ENCODE data around the gene MYO1A. TPM values are rescaled to one million over a fixed set of nuclear protein-coding genes. Genes with fewer than 3 reads are reported as not detected.

The MYO1A gene
- polyA plus RNA-seq, 1 of the 3 experiments (the other 2 are of a cell fraction) = not detected

DNA sequence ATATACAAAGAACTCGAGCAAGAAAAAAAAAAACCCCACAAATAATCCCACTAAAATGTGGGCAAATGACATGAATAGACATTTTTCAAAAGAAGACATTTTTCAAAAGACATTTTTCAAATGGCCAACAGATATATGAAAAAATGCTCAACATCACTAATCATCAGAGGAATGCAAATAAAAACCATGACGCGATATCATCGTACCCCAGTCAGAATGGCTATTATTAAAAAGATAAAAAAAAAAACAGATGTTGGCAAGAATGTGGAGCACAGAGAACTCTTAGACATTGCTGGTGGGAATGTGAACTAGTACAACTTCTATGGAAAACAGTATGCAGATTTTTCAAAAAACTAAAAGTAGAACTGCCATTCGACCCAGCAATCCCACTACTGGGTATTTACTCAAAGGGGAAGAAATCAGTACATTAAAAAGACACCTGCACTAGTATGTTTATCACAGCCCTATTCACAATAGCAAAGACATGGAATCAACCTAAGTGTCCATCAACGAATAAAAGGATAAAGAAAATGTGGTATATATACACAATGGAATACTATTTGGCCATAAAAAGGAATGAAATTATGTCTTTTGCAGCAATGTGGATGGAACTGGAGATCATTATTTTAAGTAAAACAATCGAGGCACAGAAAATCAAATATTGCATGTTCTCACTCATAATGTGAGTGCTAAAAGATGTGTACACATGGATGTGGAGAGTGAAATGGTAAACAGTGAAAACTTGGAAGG is 59.9 kb downstream of the MYO1A start:
- H3K27ac ChIP-seq (ENCODE audit: low read depth in 2 of 2, low read length in 1 of 2) = no peak overlapping the region
- no peak overlapping the region for H3K9ac ChIP-seq
- DNase-seq = no peak
- no peak overlapping the region for H2AFZ ChIP-seq (ENCODE audit: low read depth)
- peaks cover 0 to 2% of the 10 kb centered on the region in 2 experiments; a peak in 2 of 4 replicates for H3K4me1 ChIP-seq (ENCODE audit: control insufficient read depth in 1 of 2, insufficient read depth in 2 of 2, low read depth in 1 of 2, low read length in 1 of 2)
- no peaks in the 10 kb centered on the region for H3K9me2 ChIP-seq
- 52% methylated on average over 7 of the region's 7 CpGs for WGBS (ENCODE audit: low lambda C conversion rate)
- H3F3A ChIP-seq (replicated peaks; ENCODE audit: insufficient read depth) = no peaks in the 10 kb centered on the region
- CTCF ChIA-PET = interaction anchor here (0.5 to 4.2 kb wide), 4 partner anchors 10 to 1273 kb away, joined by 3 to 69 read pairs (median 4); partner anchors contain the start of gene ZBTB39
- no peak overlapping the region for H3K4me2 ChIP-seq
- POLR2A ChIA-PET = no interaction called here
- H4K20me1 ChIP-seq (ENCODE audit: insufficient read depth) = no peaks in the 10 kb centered on the region
- H3K79me2 ChIP-seq (ENCODE audit: insufficient read depth) = no peaks in the 10 kb centered on the region
- no peaks in the 10 kb centered on the region for H3K36me3 ChIP-seq (replicated peaks in 1 of 2; ENCODE audit: control insufficient read depth in 1 of 2, insufficient read depth in 2 of 2, low read length in 1 of 2)
- no peaks in the 10 kb centered on the region for H3K9me3 ChIP-seq
- H3K27me3 ChIP-seq (ENCODE audit: insufficient read depth) = no peaks in the 10 kb centered on the region
- TF ChIP-seq TAF1 (IDR thresholded peaks at IDR 0.05; ENCODE audit: borderline replicate concordance, low read depth, low read length) = no peak
- no peak for TF ChIP-seq ELF1 (IDR thresholded peaks at IDR 0.05)
- TF ChIP-seq RXRA (IDR thresholded peaks at IDR 0.05; ENCODE audit: borderline replicate concordance, low read depth) = no peak
- no peak for TF ChIP-seq TCF12 (IDR thresholded peaks at IDR 0.05)
- TF ChIP-seq MXI1 (IDR thresholded peaks at IDR 0.05; ENCODE audit: low read depth, low read length) = no peak
- TF ChIP-seq, protein P1, sequence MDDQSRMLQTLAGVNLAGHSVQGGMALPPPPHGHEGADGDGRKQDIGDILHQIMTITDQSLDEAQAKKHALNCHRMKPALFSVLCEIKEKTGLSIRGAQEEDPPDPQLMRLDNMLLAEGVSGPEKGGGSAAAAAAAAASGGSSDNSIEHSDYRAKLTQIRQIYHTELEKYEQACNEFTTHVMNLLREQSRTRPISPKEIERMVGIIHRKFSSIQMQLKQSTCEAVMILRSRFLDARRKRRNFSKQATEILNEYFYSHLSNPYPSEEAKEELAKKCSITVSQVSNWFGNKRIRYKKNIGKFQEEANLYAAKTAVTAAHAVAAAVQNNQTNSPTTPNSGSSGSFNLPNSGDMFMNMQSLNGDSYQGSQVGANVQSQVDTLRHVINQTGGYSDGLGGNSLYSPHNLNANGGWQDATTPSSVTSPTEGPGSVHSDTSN (IDR thresholded peaks at IDR 0.05) = no peak
- no peak for TF ChIP-seq EP300 (IDR thresholded peaks at IDR 0.05; ENCODE audit: borderline replicate concordance in 1 of 2, low read depth in 1 of 2, low read length in 1 of 2)
- TF ChIP-seq NFIC (IDR thresholded peaks at IDR 0.05; ENCODE audit: borderline replicate concordance) = no peak
- no peak for TF ChIP-seq FOXJ3 (CRISPR knock-in tag; IDR thresholded peaks at IDR 0.05)
- no peak for TF ChIP-seq RAD21 (IDR thresholded peaks at IDR 0.05; ENCODE audit: low read length)
- TF ChIP-seq SMC3 (IDR thresholded peaks at IDR 0.05; ENCODE audit: low read depth, low read length) = no peak
- H3K4me3 ChIP-seq (ENCODE audit: low read depth in 2 of 2, low read length in 1 of 2) = no peak overlapping the region

DNA sequence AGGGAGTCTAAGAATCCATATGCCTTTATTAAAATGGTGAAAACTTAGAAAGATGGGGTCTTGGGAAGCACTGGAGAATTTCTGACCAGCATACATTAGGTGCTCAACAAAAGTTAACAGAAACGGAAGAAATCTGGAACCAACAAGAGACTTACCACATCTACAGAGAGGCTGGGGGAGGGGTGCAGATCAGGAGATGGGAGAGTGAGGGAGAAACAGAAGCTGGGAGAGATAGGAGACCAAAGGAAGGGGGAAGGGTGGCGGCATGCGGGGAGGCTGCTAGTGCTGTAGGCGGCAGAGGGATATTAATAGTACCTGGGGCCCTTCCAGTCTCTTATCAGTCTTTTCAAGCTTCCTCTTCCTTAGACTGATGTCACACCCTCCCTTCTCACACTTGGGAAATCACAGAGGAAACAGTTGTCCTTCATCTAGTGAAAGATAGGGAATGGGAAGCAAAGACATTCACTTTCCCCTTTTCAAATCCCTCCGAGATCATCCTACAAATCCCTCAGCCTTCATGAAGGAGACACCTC is 61.7 kb downstream of the MYO1A start:
- Histone ChIP-seq H3K27ac (ENCODE audit: low read depth in 2 of 2, low read length in 1 of 2) (no peak overlapping the region), H3K4me3 (ENCODE audit: low read depth in 2 of 2, low read length in 1 of 2) (no peak overlapping the region), H3K36me3 (replicated peaks in 1 of 2; ENCODE audit: control insufficient read depth in 1 of 2, insufficient read depth in 2 of 2, low read length in 1 of 2) (no peaks in the 10 kb centered on the region), H3K79me2 (ENCODE audit: insufficient read depth) (no peaks in the 10 kb centered on the region), H3K9me3 (no peaks in the 10 kb centered on the region), H3K4me2 (no peak overlapping the region), H3K4me1 (ENCODE audit: control insufficient read depth in 1 of 2, insufficient read depth in 2 of 2, low read depth in 1 of 2, low read length in 1 of 2) (peaks cover 0 to 2% of the 10 kb centered on the region in 2 experiments; a peak in 2 of 4 replicates), H3F3A (replicated peaks; ENCODE audit: insufficient read depth) (no peaks in the 10 kb centered on the region), H3K9me2 (no peaks in the 10 kb centered on the region), H3K27me3 (ENCODE audit: insufficient read depth) (no peaks in the 10 kb centered on the region), H4K20me1 (ENCODE audit: insufficient read depth) (no peaks in the 10 kb centered on the region), H3K9ac (no peak overlapping the region), H2AFZ (ENCODE audit: low read depth) (no peak overlapping the region)
- TF ChIP-seq GATA2 (CRISPR knock-in tag; IDR thresholded peaks at IDR 0.05) (no peak), SMC3 (IDR thresholded peaks at IDR 0.05; ENCODE audit: low read depth, low read length) (no peak), EP300 (IDR thresholded peaks at IDR 0.05; ENCODE audit: borderline replicate concordance in 1 of 2, low read depth in 1 of 2, low read length in 1 of 2) (no peak), RAD21 (IDR thresholded peaks at IDR 0.05; ENCODE audit: low read length) (no peak), POLR2AphosphoS5 (IDR thresholded peaks at IDR 0.05; ENCODE audit: low read depth, low read length) (no peak), GABPA (IDR thresholded peaks at IDR 0.05; ENCODE audit: low read depth) (no peak), YY1 (IDR thresholded peaks at IDR 0.05; ENCODE audit: low read depth) (no peak)
- TF ChIP-seq, protein P2, sequence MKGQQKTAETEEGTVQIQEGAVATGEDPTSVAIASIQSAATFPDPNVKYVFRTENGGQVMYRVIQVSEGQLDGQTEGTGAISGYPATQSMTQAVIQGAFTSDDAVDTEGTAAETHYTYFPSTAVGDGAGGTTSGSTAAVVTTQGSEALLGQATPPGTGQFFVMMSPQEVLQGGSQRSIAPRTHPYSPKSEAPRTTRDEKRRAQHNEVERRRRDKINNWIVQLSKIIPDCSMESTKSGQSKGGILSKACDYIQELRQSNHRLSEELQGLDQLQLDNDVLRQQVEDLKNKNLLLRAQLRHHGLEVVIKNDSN (IDR thresholded peaks at IDR 0.05; ENCODE audit: borderline replicate concordance, low read depth) = no peak
- TF ChIP-seq, protein P3, sequence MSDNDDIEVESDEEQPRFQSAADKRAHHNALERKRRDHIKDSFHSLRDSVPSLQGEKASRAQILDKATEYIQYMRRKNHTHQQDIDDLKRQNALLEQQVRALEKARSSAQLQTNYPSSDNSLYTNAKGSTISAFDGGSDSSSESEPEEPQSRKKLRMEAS (IDR thresholded peaks at IDR 0.05; ENCODE audit: low read depth) = no peak
- TF ChIP-seq, protein P4, sequence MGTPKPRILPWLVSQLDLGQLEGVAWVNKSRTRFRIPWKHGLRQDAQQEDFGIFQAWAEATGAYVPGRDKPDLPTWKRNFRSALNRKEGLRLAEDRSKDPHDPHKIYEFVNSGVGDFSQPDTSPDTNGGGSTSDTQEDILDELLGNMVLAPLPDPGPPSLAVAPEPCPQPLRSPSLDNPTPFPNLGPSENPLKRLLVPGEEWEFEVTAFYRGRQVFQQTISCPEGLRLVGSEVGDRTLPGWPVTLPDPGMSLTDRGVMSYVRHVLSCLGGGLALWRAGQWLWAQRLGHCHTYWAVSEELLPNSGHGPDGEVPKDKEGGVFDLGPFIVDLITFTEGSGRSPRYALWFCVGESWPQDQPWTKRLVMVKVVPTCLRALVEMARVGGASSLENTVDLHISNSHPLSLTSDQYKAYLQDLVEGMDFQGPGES (IDR thresholded peaks at IDR 0.05; ENCODE audit: low read depth, low read length) = no peak
- TF ChIP-seq, protein P5, sequence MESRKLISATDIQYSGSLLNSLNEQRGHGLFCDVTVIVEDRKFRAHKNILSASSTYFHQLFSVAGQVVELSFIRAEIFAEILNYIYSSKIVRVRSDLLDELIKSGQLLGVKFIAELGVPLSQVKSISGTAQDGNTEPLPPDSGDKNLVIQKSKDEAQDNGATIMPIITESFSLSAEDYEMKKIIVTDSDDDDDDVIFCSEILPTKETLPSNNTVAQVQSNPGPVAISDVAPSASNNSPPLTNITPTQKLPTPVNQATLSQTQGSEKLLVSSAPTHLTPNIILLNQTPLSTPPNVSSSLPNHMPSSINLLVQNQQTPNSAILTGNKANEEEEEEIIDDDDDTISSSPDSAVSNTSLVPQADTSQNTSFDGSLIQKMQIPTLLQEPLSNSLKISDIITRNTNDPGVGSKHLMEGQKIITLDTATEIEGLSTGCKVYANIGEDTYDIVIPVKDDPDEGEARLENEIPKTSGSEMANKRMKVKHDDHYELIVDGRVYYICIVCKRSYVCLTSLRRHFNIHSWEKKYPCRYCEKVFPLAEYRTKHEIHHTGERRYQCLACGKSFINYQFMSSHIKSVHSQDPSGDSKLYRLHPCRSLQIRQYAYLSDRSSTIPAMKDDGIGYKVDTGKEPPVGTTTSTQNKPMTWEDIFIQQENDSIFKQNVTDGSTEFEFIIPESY (IDR thresholded peaks at IDR 0.05; ENCODE audit: borderline replicate concordance, low read depth) = no peak
- 88% methylated on average over 5 of the region's 5 CpGs for WGBS (ENCODE audit: low lambda C conversion rate)
- ChIA-PET CTCF (interaction anchor here (0.6 to 4.2 kb wide), 34 partner anchors 9 to 704 kb away, joined by 3 to 69 read pairs (median 4); partner anchors contain the start of genes HSD17B6, PRIM1, STAT6 and ZBTB39), POLR2A (interaction anchor here (1.2 to 1.4 kb wide), 2 partner anchors 9 to 29 kb away, joined by 3 read pairs; no protein-coding TSS in a partner anchor)
- DNase-seq = no peak

All from SK-N-SH (cell line).